ENCODE measurements around the gene DENND4C.

DNA sequence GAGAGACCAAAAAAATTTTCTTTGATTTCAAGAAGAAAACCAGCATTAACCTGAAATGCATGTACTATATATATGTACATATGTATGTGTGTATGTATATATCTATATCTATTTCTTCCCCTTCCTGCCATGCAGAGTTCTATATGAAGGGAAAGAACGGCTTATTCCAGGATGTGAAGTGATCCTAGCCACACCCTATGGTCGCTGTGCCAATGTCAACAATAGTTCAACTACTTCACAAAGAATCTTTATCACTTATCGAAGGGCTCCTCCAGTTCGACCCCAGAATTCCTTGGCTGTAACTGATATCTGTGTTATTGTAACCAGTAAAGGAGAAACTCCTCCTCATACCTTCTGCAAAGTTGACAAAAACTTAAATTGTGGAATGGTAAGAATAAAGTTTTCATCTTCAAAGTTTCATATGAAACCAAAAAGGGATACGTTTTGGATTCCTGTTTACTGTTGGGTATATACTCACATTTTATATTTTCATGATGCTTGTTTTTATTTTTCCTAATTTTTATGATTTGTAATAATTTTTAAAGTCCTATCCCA is 56.2 kb downstream of the DENND4C start:
- TF ChIP-seq, protein P1, sequence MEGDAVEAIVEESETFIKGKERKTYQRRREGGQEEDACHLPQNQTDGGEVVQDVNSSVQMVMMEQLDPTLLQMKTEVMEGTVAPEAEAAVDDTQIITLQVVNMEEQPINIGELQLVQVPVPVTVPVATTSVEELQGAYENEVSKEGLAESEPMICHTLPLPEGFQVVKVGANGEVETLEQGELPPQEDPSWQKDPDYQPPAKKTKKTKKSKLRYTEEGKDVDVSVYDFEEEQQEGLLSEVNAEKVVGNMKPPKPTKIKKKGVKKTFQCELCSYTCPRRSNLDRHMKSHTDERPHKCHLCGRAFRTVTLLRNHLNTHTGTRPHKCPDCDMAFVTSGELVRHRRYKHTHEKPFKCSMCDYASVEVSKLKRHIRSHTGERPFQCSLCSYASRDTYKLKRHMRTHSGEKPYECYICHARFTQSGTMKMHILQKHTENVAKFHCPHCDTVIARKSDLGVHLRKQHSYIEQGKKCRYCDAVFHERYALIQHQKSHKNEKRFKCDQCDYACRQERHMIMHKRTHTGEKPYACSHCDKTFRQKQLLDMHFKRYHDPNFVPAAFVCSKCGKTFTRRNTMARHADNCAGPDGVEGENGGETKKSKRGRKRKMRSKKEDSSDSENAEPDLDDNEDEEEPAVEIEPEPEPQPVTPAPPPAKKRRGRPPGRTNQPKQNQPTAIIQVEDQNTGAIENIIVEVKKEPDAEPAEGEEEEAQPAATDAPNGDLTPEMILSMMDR (IDR thresholded peaks at IDR 0.05) = no peak
- TF ChIP-seq POLR2A (IDR thresholded peaks at IDR 0.05) = no peak

Measured in body of pancreas (tissue), 4 donors.